Mesenteric fat pad (tissue), 1 donor: ENCODE results near the gene KCNN2. TPM values are rescaled to one million over a fixed set of nuclear protein-coding genes. Genes with fewer than 3 reads are reported as not detected.

Experiments used
- DNase-seq: peaks from one replicate; pipeline ENCODE4 v3.0.0-alpha.2; 2020; ENCODE audit warnings: low spot score
- long read RNA-seq: library from polyadenylated mRNA; unstranded; transcript quantifications from one replicate; pipeline ENCODE4 v2.0.0, GENCODE V29; 2020
- total RNA-seq: library from RNA; stranded (reverse); fragmentation: NEBNext Ultra II Directional; extraction: Animal tissue kit (Norgen Biotek cat#: 25700); gene quantifications from one replicate; pipeline ENCODE4 v1.2.1, GENCODE V29; 2021
- donor health status: DM: yes; HTN: yes; CAD: no.

KCNN2 gene
- not detected for total RNA-seq
- long read RNA-seq, partial matches to known transcripts = 0 of 1 reads
- long read RNA-seq, other reads (novel, unspliced or antisense) = 0 of 1 reads

DNA sequence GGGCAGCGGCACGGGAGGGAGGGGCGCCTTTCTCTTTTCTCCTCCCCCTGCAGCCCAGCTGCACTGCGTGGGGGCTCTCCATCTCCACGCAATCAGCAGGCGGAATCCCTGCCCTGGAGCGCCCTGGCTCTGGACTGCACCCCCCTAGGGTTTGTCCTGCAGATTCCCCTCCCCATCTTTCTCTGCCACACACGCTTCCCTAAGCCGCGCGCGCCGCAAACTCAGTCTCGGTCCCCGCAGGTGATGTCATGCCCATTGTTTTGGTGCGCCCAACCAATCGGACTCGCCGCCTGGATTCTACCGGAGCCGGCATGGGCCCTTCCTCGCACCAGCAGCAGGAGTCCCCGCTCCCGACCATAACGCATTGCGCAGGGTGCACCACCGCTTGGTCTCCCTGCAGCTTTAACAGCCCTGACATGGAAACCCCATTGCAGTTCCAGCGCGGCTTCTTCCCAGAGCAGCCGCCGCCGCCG, at the start of gene KCNN2:
Gene KCNN2 (plus strand): TSS at position 347 of the 473 bp plus-strand sequence. CDS start 70 bp downstream, at position 417.
- DNase-seq = no peak

DNA sequence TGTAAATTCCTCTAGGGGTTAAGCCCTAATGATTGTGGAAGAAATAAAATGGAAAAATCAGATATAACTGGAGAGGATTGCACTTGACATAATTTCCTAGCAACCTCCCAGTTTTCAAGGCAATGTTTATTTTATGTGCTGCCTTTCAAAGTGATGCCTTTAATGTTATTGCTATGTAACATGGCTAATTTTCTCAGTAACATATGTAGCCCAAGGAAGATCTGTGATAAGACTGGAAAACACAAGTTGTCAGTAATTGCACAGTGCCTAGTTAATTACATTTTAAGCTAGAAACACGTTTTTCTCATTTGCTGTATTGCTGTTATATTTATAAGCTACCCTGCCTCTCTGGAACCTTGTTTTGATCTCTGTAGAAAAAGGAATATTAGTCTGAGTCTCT, 49.2 kb upstream of the KCNN2 start:
- DNase-seq = no peak

DNA sequence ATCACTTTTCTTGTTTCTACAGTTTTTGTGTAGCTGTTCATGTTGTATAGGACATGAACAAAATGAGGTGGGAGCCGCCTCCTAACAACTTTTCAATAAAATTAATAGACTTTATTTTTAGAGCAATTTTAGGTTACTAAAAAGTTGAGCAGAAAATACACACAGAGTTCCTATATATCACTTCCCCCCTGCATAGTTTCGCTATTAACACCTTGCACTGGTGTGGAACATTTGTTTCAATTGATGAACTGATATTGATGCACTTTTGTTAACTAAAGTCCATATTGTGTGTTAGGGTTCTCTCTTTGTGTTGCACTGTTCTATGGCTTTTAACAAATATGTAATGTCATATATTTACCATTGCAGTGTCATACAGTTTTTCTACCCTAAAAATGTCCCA, 47.8 kb upstream of the KCNN2 start:
- DNase-seq = no peak

DNA sequence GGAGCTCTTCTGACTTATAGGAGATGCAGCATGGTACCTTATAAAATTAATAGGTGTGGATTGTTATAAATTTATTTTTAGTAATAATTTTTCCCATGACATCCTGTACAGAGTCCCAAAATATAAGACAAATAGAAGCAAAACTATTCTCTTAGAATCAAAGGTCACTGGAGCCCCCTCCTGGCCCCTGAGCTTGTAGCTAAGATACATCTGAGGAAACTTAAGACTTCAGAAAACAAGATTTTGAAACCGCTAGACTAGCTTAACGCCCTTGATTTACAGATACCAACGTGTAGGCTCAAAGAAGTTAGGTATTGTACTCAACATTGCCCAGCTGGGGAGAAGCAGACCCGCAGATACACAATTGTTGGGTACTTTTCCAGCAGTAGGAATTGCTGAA, 45.7 kb upstream of the KCNN2 start:
- no peak for DNase-seq

DNA sequence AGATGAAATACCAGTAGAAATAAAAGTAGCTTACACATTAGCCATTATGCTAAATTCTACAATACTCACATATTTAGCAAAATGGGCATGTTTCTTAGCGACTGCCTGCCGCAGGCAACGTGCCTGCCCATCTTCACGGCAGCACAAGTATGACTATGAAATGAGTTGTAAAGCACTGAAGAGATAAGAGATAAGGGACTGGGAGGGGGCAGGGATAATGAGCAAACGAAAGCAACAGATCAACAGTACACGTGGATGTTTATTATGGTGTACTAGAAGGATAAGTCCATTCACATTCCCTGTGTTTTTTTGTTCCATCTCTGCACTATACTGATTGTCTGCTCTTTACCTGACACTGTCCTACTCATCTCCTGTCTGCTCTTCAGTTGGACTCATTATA, 44.1 kb upstream of the KCNN2 start:
- no peak for DNase-seq

DNA sequence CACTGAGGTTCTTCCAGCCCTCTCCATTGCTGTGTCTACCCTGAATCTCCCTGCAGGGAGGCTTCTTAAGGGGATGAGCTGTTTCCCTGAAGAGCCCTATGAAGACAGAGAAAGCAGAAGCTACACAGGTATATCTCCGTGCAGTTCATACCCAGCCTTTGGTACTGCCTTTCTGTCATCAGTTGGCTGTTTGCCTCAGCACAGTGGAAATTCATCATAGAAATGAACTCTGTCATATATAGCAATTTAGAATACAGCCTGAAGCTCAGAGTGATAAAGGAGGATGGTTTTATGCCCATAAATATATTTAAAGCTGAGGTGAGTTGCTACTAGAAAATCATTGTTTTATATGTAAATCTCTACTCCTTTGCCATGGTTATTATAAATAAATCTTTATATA, 42.6 kb upstream of the KCNN2 start:
- DNase-seq = no peak

DNA sequence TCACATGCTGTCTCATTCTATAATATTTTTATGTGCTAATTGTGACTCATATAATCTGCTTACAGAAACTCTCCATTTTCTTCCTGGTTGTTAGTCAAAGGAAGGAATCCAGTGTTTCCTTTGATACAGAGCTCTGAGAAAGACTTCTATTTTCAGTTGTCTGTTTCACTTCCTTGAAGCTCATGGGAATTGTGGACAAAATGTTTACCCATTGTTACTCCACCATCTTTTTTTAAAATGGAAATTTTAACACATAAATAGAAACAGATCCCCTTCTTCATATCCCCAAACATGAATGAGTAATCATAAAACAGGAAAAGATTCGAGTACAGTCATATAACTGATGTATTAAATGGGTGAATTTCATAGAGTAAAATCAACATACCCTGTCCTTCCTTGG, 42.0 kb upstream of the KCNN2 start:
- DNase-seq = no peak

DNA sequence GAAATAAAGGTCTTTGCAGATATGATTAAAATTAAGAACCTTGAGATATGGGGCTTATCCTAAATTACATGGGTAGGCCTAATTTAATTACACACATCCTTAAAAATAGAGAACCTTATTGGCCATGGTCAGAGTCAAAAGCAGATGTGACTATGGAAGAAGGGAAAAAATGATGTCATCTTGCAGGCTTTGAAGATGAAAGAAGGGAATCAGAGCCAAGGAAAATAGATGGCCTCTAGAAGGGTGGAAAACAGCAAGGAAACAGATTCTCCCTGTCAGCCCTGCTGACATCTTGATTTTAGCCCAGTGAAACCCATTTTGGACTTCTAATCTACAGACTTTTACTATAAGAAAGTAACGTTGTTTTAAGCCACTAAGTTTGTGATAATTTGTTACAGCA, 37.6 kb upstream of the KCNN2 start:
- no peak for DNase-seq

DNA sequence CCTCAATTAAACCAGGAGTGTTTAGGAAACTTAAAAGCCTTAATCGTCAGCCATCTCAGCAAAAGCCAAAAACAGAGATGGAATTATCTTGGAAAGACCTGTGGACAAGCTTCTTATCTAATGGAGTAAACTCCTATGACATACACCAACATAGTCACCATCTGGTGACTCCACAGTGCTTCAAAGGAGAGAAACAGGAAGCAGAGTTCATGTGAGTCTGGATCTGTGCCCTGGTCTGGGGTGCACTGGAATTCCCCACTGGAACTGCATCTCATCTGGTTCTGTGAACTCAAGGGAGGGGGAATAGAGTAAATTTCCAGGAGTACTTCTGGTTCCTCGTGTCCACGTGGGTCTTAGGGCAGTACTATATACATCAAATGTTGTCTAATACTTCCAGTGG, 36.3 kb upstream of the KCNN2 start:
- DNase-seq = no peak

DNA sequence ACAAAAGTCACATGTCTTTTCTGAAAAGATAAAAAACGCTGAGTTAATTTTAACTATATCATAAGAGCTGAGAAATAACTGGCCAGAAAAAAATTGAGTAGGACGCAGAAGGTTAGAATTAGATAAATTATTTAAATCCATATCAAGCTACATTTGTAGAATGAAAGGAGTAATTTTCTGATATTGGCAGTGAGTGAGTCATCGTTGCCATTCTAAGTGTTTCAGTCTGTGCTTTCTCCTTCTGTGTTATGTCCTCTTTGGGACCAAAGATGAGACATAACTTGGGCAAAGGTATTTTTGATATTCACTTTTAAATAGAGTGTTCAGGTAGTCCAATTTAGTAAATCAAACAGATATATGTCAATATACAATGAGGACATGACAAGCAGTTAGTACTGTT, 34.4 kb upstream of the KCNN2 start:
- DNase-seq = no peak

DNA sequence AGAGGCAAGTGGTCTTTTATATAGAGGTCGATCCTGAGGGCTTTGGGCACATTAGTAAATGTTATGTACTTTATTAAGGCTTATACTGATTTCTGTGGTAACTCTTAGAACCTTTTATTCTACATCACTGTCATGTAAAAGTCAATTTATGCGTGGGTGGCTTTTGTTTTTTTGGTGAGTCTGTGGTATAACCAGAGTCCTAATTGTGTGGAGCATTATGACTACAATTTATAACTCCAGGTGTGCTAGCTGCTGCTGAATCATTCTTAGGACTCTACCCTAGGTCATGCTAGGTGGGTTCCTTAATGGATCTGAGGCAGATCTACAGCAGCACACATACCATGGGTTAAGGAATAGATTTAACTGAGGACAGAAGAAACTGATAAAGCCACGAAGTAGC, 33.9 kb upstream of the KCNN2 start:
- no peak for DNase-seq

DNA sequence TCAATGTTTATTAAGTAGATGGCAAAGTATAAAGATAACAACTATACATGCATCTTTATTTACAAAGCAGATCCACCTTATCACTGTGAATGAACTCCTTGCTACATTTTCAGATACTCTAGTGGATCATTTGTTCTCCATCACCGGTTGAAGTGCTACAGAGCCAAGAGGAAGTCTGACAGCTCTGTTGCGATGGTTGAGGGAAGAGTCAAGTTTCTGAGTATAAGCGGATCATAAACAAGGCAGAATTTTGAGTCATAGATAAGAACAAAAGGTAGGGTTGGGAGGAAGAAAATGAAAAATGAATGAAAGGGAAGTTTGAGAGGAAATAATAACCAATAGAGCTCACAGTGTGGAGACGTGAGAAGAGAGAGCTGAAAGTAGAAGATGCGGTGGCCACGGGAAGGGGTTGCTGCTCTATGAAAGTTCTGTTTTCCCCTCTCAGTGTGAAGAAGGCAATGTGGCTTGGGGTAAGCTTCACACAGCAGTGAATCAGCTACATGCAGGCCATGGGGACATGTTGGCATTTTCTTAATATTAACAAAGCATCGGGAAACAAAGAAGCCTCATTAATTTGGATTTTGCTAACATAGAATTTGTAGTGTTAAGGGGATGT, 30.8 kb upstream of the KCNN2 start:
- DNase-seq = no peak

DNA sequence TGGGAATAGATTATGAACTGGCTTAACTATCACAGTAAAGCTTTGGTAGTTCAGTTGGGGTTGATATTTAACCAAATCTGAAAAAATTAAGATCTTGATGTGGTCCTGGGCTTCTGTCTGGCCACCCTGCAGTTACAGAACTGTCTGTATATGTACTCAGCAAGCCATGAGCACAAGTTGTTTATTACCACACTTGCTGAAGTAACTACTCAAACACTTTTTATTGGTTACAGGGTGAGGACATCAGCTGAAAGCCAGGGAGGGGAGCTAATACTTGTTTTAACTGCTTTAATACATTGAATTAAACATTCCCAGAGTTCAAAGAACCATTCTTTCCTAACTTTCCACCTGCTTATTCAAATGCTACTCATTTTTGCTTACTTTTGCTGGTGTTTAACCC, 29.4 kb upstream of the KCNN2 start:
- DNase-seq = no peak

DNA sequence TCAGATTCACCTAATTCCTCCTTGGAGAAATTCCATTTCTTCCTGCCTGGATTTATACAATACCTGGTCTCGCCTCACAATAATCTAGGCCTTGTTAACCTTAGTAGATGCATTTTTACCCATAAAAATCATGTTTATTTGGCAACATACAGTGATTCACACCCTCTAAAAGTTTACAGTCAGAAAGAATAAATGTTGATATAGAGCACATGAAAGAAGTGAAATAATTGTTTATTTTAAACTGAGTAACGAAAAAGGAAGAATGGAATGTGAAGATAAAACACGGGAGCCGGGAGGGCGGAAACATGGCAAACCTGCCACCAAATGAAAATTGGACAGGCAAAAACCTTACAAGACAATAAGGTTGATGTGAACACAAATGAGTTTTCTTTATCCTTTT, 28.9 kb upstream of the KCNN2 start:
- no peak for DNase-seq

DNA sequence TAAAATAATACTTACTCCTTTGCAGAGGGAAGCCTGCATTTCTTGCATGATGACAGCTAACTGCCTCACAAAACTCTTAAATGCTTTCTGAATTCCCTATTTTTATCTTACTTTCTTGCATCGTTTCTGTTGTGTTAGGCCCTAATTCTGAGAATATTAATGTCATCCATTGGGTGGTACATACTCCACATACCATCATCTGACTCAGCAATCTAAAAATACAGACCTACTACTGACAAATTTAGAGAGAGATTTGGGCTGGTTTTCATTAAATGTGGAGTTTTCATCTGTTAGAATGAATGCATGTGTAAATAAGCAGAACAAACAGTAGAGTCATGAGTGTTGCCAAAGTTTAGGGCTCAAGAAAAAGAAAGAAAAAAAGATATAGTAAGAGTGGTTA, 26.5 kb upstream of the KCNN2 start:
- DNase-seq = no peak

DNA sequence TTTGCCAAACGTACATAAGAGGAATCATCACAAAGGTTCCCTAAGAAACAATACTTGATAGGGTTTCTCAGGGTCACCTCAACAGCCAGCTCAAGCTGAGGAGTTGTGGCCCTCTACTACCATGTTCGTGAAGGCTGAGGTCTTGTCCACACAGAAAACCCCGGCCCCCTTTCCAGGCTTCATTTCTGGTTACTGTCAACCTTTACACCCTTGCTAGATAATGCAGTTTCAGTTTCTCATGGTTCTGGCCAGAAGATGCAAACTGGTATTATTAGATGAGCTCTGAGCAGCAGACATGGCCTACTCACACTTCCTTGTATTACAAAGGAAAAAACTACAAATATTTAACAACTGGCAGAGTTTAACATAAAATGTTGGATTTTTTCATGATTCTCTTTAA, 22.8 kb upstream of the KCNN2 start:
- DNase-seq = no peak

DNA sequence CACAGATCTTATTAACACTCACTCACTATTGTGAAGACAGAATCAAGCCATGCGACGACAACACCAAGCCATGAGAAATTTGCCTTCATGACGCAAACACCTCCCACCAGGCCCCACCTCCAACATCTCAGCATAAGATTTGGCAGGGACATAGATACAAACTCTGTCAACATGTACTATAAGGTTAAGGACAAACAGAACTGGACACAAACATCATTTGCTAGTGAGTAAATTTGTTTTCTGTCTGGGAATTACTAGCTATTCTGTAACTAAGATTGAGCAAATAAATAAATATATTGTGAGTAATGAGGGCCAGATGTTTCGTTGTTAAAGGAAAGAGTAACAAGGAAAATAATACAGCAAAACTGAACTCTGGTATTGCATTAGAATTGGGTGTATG, 15.7 kb upstream of the KCNN2 start:
- DNase-seq = no peak

DNA sequence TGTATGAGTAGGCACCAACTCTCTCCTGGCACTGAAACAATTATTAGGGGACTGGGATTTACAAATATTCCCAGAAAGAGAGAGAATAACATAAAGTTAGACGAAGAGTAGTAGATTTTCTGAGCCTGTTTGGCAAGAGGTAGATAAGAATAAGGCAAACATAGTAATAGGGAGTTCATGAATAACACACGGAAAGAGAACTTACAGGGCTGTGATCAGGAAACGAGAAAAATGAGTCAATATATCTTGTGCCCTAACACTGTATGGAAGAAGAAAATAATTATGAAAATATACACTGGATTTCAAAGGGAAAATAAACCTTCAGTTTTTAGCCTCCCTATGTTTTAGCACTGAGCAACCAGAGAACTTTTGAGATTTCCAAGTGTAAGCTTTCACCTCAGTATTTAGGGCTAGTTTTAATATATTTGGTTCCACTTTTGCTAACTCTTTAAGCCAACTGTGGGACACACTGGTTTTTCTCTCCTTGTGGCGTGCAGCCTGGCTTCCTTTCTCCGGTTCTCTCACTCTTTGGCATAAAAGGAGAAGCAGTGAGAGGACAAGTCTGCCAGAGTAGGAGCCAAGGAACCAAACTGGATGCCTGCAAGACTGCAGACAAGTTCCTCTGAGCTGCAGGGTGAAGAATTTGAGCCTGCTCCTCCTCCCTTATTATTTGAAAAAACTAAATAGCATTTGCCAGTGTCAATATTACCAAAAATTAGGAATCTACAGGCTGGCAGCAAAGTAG, 6.6 kb upstream of the KCNN2 start:
- no peak for DNase-seq

DNA sequence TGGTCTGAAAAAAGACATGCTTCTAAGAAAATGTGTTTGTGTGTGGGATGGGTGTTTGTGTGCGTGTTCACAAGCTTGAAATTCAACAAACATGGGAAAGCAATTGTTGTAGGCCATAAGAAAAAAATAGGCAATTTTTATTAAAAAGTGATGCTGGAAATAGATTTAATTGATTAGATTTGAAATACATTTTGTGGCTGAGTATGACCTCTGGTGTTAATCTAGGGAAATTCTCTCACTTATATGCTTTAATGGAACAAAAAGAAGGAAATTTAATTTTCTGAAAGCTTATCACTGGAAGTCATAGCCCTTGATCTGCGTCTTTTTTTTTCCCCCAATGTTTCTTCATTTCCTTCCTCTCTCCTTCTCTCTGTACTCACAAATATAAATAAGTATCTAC, 3.5 kb upstream of the KCNN2 start:
- no peak for DNase-seq

DNA sequence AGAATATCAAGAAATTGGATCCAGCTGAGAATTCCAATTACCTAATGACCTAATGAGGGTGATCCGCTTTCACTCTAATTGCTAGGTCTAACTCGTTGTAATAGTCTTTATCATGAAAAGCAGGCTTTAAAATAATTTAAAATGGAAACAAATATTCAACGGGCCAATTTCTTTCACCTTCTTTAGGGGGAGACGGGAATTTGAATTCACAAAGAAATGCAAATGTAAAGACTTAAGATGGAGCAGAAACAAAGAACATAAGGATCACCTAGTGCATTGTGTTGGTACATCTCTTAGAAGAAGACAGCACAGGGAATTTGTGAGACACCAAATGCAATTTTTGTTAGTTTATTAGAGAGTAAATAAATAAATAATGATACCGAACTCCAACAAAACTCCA, 1.5 kb upstream of the KCNN2 start:
- DNase-seq = no peak

DNA sequence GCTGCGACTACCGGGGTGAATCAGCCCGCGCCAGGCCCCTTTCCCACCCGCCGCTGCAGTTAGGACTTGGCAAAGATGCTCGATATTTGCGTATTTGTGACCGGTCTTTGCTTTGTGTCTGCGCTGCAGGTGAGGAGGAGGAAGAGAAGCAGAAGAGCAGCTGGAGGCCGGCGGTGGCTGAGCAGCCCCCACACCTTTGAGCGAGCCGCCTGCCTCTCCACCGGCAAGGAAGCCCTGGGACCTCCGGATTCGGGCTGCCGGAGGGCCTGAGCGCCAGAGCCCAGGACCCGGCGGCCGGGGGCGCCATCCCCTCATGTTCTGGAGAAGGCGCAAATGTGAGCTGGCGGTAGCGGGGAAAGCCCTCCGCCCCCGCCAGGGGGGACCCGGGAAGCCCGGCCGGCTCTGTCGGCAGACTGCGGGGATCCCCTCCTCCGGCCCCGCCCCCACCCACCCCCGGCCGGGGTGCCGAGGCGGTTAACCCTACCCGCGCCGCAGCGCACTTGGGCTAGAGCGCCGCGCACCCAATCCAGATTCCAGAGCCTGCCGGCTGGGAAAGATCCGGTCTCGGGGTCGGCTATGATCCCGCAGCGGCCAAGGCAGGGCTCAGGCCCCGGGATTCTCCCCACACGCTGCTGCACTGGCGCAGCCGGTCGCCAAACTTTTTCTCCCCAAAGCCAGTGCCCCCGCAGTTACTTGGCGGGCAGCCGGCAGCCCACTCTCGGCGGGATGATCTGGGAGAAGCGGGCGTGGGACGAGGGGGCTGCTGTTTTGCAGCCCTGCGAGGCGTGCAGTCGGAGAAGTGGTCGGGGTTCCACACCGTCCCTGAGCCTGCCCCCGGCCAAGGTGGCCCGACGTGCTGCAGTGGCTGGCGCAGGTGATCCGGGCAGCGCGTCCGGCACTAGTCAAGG, 800 bp upstream of the KCNN2 start:
- no peak for DNase-seq
